Measurements from ENCODE around the gene KIAA0408. TPM values are rescaled to one million over a fixed set of nuclear protein-coding genes. Genes with fewer than 3 reads are reported as not detected.

Gene KIAA0408
- total RNA-seq, 1 donor from 2014 or later, result 7.8 TPM

DNA sequence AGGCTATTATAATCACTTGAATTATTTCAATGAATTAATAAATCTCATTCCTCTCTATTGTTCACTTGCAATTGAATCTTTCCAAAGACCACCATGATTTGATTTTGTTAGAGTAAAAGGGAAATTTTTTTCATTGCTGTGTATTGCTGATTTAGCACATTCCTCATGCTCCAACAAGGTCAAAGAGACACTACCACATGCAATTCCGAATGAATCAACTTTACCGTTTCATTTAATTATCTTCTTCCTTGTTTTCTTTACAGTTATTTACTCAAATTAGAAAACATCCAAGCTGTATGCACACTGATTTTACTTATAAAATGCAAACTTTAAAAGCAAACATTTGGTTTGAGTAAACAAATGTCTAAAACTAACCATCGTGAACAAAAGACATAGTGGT is 967 bp downstream of the KIAA0408 start:
- Mint-ChIP-seq H3K36me3 (no peaks in the 10 kb centered on the region), H3K9me3 (no peaks in the 10 kb centered on the region), H3K27ac (no peak overlapping the region), H3K4me3 (no peak overlapping the region), H3K27me3 (no peaks in the 10 kb centered on the region), H3K4me1 (ENCODE audit: unreplicated experiment) (peaks cover 26% of the 10 kb centered on the region)
- DNase-seq (ENCODE audit: extremely low spot score, unreplicated experiment), result no peak
- TF ChIP-seq, protein P1, sequence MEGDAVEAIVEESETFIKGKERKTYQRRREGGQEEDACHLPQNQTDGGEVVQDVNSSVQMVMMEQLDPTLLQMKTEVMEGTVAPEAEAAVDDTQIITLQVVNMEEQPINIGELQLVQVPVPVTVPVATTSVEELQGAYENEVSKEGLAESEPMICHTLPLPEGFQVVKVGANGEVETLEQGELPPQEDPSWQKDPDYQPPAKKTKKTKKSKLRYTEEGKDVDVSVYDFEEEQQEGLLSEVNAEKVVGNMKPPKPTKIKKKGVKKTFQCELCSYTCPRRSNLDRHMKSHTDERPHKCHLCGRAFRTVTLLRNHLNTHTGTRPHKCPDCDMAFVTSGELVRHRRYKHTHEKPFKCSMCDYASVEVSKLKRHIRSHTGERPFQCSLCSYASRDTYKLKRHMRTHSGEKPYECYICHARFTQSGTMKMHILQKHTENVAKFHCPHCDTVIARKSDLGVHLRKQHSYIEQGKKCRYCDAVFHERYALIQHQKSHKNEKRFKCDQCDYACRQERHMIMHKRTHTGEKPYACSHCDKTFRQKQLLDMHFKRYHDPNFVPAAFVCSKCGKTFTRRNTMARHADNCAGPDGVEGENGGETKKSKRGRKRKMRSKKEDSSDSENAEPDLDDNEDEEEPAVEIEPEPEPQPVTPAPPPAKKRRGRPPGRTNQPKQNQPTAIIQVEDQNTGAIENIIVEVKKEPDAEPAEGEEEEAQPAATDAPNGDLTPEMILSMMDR (conservative IDR thresholded peaks at IDR 0.05), result no peak

DNA sequence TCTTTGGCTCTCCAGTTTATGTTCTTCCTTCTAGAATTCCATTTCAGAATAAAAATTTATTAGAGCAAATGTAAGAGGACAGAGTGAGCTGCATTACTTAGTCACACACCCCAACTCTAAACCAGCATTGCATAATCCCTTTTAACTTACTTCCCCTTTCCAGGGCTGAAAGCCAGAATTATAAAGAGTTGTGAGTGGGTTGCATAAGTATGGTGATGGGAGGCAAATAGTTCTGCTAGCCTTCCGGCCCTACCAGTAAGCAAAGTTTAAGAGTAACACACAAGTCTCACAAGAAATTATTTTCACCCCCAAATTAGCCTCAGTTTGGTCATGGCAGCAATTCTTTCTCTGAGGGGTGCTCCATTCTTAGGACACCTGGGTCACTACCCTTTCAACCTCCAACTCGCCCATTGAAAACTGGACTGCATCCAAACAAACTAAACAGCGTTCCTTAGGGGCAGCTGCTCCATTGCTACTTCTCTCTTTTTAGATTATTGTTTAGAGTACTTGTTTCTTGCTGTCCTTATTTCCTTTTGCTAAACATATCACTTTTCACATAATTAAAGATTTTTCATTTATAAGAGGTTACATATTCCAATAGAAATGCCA is 1.6 kb downstream of the KIAA0408 start:
- no peaks in the 10 kb centered on the region for H3K9me3 Mint-ChIP-seq
- no peak overlapping the region for H3K4me3 Mint-ChIP-seq
- H3K27me3 Mint-ChIP-seq, result no peaks in the 10 kb centered on the region
- no peak for DNase-seq (ENCODE audit: extremely low spot score, unreplicated experiment)
- H3K27ac Mint-ChIP-seq, result no peak overlapping the region
- H3K4me1 Mint-ChIP-seq (ENCODE audit: unreplicated experiment), result peaks cover 26% of the 10 kb centered on the region
- H3K36me3 Mint-ChIP-seq, result no peaks in the 10 kb centered on the region
- TF ChIP-seq, protein P1 (conservative IDR thresholded peaks at IDR 0.05), result no peak

DNA sequence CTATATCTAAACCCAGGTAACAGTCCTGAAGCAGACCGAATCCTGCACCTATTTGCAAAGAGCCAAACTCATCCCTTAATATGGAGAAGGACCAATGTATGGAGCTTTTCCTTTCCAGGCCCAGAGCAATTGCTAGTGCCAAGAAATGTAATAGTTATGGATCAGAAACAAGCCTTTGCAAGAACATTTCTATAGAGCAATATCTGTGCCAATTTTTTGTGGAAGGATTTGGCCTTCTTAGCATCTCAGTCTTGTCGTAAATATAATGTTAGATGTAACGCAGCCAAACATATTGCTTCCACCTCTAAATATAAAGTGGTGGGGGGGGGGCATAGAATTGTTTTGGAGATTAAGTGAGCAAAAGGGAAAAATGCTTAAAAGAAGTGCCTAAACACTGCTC is 2.7 kb downstream of the KIAA0408 start:
- no peaks in the 10 kb centered on the region for H3K36me3 Mint-ChIP-seq
- no peak overlapping the region for H3K4me3 Mint-ChIP-seq
- TF ChIP-seq, protein P1 (conservative IDR thresholded peaks at IDR 0.05), result no peak
- H3K27me3 Mint-ChIP-seq, result no peaks in the 10 kb centered on the region
- no peak for DNase-seq (ENCODE audit: extremely low spot score, unreplicated experiment)
- H3K27ac Mint-ChIP-seq, result no peak overlapping the region
- H3K4me1 Mint-ChIP-seq (ENCODE audit: unreplicated experiment), result peaks cover 26% of the 10 kb centered on the region
- no peaks in the 10 kb centered on the region for H3K9me3 Mint-ChIP-seq

DNA sequence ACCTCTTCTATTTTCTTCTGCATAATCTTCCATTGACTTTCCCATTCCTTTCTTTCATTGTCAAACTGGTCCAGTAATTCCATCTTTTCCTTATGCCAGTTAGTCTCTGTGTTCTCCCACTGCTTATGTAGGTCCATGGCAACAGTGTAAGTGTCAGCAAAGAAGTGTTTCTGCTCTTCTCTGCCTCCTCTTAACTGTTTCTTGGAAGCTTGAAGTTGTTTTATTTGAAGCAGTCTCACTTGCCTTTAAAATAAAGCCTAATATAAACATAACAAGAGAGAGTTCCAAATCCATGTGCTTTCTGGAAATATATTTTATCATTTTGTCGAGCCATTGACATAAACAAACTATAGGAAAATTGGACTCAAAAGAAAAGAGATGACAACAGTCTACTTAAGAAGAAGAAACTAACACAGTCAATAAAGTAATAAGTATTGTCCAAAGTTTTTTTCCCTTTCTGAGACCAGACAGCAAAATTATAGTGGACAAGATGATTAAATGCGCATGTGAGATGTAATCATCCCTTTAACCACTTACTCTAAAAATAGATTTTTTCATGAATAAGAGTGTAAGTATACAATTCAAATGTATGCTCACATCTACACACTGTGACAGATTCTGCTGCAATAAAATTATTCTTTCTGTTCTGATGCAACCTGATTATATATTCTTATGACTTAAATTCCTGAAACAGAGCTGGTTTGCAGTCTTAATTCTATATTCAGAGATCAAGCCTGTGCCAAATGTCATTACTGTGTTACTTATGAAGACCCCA is 5.2 kb downstream of the KIAA0408 start:
- no peak overlapping the region for H3K4me3 Mint-ChIP-seq
- H3K36me3 Mint-ChIP-seq, result peaks cover 5% of the 10 kb centered on the region
- H3K9me3 Mint-ChIP-seq, result no peaks in the 10 kb centered on the region
- no peak for DNase-seq (ENCODE audit: extremely low spot score, unreplicated experiment)
- H3K27me3 Mint-ChIP-seq, result no peaks in the 10 kb centered on the region
- H3K27ac Mint-ChIP-seq, result no peak overlapping the region
- H3K4me1 Mint-ChIP-seq (ENCODE audit: unreplicated experiment), result peaks cover 17% of the 10 kb centered on the region
- TF ChIP-seq, protein P1 (conservative IDR thresholded peaks at IDR 0.05), result no peak

DNA sequence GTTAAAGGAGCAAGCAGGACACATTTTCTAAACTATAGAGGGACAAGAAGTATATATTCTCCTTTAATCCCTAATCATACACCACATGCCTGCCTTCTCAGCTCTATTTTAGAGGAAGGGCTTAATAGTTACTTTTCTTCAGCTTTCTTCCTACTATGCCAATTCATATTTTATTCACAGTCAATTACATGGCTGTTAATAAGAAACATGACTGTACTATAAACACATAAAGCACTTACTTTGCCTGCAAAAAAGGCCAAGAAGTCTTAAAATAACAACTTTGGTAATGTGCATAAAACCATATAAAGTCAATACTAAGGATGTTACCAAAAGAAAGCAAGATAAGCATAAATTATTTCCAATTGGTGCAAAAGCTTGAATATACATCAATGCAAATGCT is 6.4 kb downstream of the KIAA0408 start:
- Mint-ChIP-seq H3K36me3 (peaks cover 5% of the 10 kb centered on the region), H3K4me1 (ENCODE audit: unreplicated experiment) (peaks cover 6% of the 10 kb centered on the region), H3K9me3 (no peaks in the 10 kb centered on the region), H3K27me3 (no peaks in the 10 kb centered on the region), H3K27ac (no peak overlapping the region), H3K4me3 (no peak overlapping the region)
- no peak for DNase-seq (ENCODE audit: extremely low spot score, unreplicated experiment)
- TF ChIP-seq, protein P1 (conservative IDR thresholded peaks at IDR 0.05), result no peak

Measured in type B pancreatic cell (in vitro differentiated cells).